GM13976 (cell line): Measurements from ENCODE around the gene FAM221A.

Experiments
- DNase-seq: peaks from one replicate; pipeline ENCODE4 v3.0.0; 2012; ENCODE audit warnings: low spot score
- CTCF ChIP-seq: IDR thresholded peaks from 2 replicates; pipeline ENCODE4 v1.5.1; 2012; ENCODE audit warnings: borderline replicate concordance, mild to moderate bottlenecking; ENCODE audit not compliant: insufficient read depth; ENCODE audit errors: extremely low read depth, missing control alignments, control extremely low read depth
- in situ Hi-C: fragments of 300-500 bp; cut with MboI; formaldehyde crosslinking; loops from one replicate; pipeline ENCODE4 v1.12.0; 2022; ENCODE audit warnings: low sequenced_read_pairs, mixed read lengths, inconsistent platforms; ENCODE audit not compliant: unreplicated experiment

The FAM221A gene

GRCh38 chr7:23679898-23680413 lies at the start of gene FAM221A:
FAM221A (plus strand) TSS chr7:23680199; CDS start chr7:23680219, 20 bp downstream.
- in situ Hi-C loops: no loop called here
- DNase-seq: peak; percentile 86
- TF ChIP-seq CTCF: peak; percentile 70

- no peak for TF ChIP-seq CTCF
- no peak for DNase-seq
- in situ Hi-C loops: no loop called here
These were observed 46.6 kb upstream of the FAM221A start for GRCh38 chr7:23633417-23633816.

- no peak for DNase-seq
- in situ Hi-C loops: no loop called here
- TF ChIP-seq CTCF: no peak
These were observed 34.2 kb upstream of the FAM221A start for GRCh38 chr7:23645822-23646221.

GRCh38 chr7:23653942-23654341 lies 26.1 kb upstream of the FAM221A start:
- no peak for DNase-seq
- TF ChIP-seq CTCF: no peak
- in situ Hi-C loops: no loop called here

GRCh38 chr7:23654508-23654907 lies 25.5 kb upstream of the FAM221A start:
- no peak for DNase-seq
- in situ Hi-C loops: no loop called here
- no peak for TF ChIP-seq CTCF

- DNase-seq: no peak
- in situ Hi-C loops: no loop called here
- TF ChIP-seq CTCF: no peak
These were observed 24.6 kb upstream of the FAM221A start for GRCh38 chr7:23655433-23655832.
